GM21528 (cell line): Measurements from ENCODE around the gene TRAPPC3L.

Source experiments
- ATAC-seq: cut with Tn5 transposase; IDR thresholded peaks from one replicate; pipeline ENCODE4 v1.9.1; 2021; ENCODE audit warnings: mild to moderate bottlenecking, moderate library complexity; ENCODE audit not compliant: unreplicated experiment, low FRiP score

Gene TRAPPC3L

GRCh38 chr6:116545651-116546050, at the start of gene TRAPPC3L:
TSS of gene TRAPPC3L (minus strand) at chr6:116545684. CDS start at chr6:116545514, 170 bp downstream.
- no peak for ATAC-seq

GRCh38 chr6:116595247-116595646, 49.8 kb upstream of the TRAPPC3L start:
- no peak for ATAC-seq

GRCh38 chr6:116586738-116587137, 41.3 kb upstream of the TRAPPC3L start:
- no peak for ATAC-seq

- no peak for ATAC-seq
Observed at GRCh38 chr6:116586276-116586675, 40.8 kb upstream of the TRAPPC3L start.

- ATAC-seq = no peak
Observed at GRCh38 chr6:116580198-116580597, 34.7 kb upstream of the TRAPPC3L start.

GRCh38 chr6:116579143-116579542, 33.7 kb upstream of the TRAPPC3L start:
- no peak for ATAC-seq

- ATAC-seq = no peak
Observed at GRCh38 chr6:116578335-116578734, 32.9 kb upstream of the TRAPPC3L start.

- ATAC-seq = no peak
Observed at GRCh38 chr6:116577486-116577885, 32.0 kb upstream of the TRAPPC3L start.

- ATAC-seq = no peak
Observed at GRCh38 chr6:116575227-116575626, 29.7 kb upstream of the TRAPPC3L start.

GRCh38 chr6:116572162-116572561, 26.7 kb upstream of the TRAPPC3L start:
- no peak for ATAC-seq

GRCh38 chr6:116571683-116572000, 26.2 kb upstream of the TRAPPC3L start:
- no peak for ATAC-seq

GRCh38 chr6:116570856-116571682, 25.6 kb upstream of the TRAPPC3L start, which contains the start of gene RWDD1:
TSS of gene RWDD1 (plus strand) at chr6:116571504. CDS start at chr6:116571583, 79 bp downstream.
- peak; percentile 97 for ATAC-seq

GRCh38 chr6:116568821-116569755, 23.6 kb upstream of the TRAPPC3L start:
- no peak for ATAC-seq

- no peak for ATAC-seq
Observed at GRCh38 chr6:116568111-116568510, 22.6 kb upstream of the TRAPPC3L start.

- ATAC-seq = no peak
Observed at GRCh38 chr6:116564921-116565872, 19.7 kb upstream of the TRAPPC3L start.

- ATAC-seq = no peak
Observed at GRCh38 chr6:116564311-116564710, 18.8 kb upstream of the TRAPPC3L start.

- ATAC-seq = no peak
Observed at GRCh38 chr6:116563830-116564229, 18.3 kb upstream of the TRAPPC3L start.

- no peak for ATAC-seq
Observed at GRCh38 chr6:116562614-116563013, 17.1 kb upstream of the TRAPPC3L start.

GRCh38 chr6:116562019-116562403, 16.5 kb upstream of the TRAPPC3L start:
- ATAC-seq = no peak

GRCh38 chr6:116561377-116562018, 16.0 kb upstream of the TRAPPC3L start:
- no peak for ATAC-seq
